Measurements from ENCODE around the gene CDR2. TPM values are rescaled to one million over a fixed set of nuclear protein-coding genes. Genes with fewer than 3 reads are reported as not detected.

CDR2 gene
- total RNA-seq (10 to 100 TPM in 1 of 9 donors, 1 to 10 TPM in 8; 4.7 to 12.4 (median 6.0) TPM), polyA plus RNA-seq (1 to 10 TPM; 3.7 to 8.4 TPM)
- long read RNA-seq, donor 1, transcript CDR2-201 (5 exons, 2,702 nt), result major isoform, 7 of 11 reads
- long read RNA-seq, donor 1, partial matches to known transcripts, result 0 of 11 reads
- long read RNA-seq, donor 1, other reads (novel, unspliced or antisense), result 3 of 11 reads
- long read RNA-seq, donor 2, partial matches to known transcripts, result 0 of 6 reads
- long read RNA-seq, donor 2, other reads (novel, unspliced or antisense), result 6 of 6 reads
- long read RNA-seq, donor 3, transcript CDR2-201 (5 exons, 2,702 nt), result major isoform, 10 of 13 reads
- long read RNA-seq, donor 3, partial matches to known transcripts, result 0 of 13 reads
- long read RNA-seq, donor 3, other reads (novel, unspliced or antisense), result 3 of 13 reads

DNA sequence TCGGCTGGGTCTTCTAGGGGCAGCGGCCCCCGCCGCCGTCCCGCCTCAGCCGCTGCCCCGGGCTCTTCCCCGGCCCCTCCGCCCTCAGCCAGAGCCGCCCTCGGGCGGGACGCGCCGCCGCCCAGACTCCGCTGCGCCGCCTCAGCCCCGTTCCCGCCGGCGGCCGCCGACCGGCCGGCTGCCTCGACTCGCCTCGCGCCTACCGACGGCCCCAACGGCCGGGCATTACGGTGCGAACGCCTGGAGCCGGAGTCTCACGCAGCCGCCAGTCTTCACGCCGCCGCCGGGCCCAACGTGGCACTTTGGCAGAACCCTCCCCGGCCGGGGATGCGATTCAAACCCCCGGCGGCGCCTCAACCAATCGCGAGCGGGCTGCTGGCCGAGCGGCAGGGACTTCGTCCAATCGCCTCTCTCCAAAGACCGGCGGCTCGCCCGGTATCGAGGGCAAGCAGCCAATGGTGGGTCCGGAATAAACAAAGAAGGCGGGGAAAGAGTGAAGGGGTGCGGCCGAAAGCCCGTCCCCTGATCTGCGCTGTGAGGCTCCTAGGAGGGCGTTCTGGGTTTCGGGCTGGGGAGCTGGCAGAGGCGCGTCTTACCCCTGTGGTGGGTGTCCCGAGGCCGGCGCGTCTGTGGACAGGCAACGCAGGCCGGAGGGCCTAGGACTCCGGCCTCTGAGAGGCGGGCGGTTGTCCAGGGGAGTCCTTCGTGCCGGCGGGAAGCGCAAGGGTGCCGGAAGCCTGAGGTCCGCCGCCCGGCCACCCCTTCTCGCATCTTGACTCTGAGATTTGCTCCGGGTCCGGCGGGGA lies at the start of gene CDR2:
TSS of gene CDR2 (minus strand) at position 309 of the 806 bp plus-strand sequence. CDS start 310 bp downstream, outside the sequence.
- peak; percentile 72 to 93 for TF ChIP-seq POLR2A (IDR thresholded peaks at IDR 0.05)
- TF ChIP-seq, protein P1, sequence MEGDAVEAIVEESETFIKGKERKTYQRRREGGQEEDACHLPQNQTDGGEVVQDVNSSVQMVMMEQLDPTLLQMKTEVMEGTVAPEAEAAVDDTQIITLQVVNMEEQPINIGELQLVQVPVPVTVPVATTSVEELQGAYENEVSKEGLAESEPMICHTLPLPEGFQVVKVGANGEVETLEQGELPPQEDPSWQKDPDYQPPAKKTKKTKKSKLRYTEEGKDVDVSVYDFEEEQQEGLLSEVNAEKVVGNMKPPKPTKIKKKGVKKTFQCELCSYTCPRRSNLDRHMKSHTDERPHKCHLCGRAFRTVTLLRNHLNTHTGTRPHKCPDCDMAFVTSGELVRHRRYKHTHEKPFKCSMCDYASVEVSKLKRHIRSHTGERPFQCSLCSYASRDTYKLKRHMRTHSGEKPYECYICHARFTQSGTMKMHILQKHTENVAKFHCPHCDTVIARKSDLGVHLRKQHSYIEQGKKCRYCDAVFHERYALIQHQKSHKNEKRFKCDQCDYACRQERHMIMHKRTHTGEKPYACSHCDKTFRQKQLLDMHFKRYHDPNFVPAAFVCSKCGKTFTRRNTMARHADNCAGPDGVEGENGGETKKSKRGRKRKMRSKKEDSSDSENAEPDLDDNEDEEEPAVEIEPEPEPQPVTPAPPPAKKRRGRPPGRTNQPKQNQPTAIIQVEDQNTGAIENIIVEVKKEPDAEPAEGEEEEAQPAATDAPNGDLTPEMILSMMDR (IDR thresholded peaks at IDR 0.05), result no peak
- WGBS, 4 donors, result 0% methylated on average over 37 to 96 of the region's 96 CpGs
- ATAC-seq (peak; percentile 97 to 98 (median 98)), DNase-seq (peak; percentile 99)
- Histone ChIP-seq H3K27ac (peak within 1 kb of the TSS; percentile 56 to 91 (median 80)), H3K9me3 (no peaks in the 10 kb centered on the region), H3K4me3 (peak within 1 kb of the TSS; percentile 64 to 99 (median 90)), H3K27me3 (no peaks in the 10 kb centered on the region), H3K36me3 (peaks cover 0 to 4% (median 0%) of the 10 kb centered on the region in 9 donors), H3K4me1 (peaks cover 0 to 50% (median 23%) of the 10 kb centered on the region in 12 donors)
- intact Hi-C loops (cut with DNase I), result loop anchor here in 6 of 10 donors (5.0 to 10.0 kb wide), 5 partner anchors 50 to 182 kb away; no protein-coding TSS in a partner anchor

GRCh38 chr16:22423716-22424115 lies 49.3 kb upstream of the CDR2 start:
- intact Hi-C loops (cut with DNase I), result loop anchor here in 5 of 10 donors (10.0 kb wide), 1 partner anchor 49 kb away; the partner anchor contains the start of gene CDR2 (in 5 of the 5)
- peaks cover 0 to 18% (median 2%) of the 10 kb centered on the region in 12 donors for H3K4me1 ChIP-seq
- TF ChIP-seq POLR2A (IDR thresholded peaks at IDR 0.05), result no peak
- TF ChIP-seq, protein P1 (IDR thresholded peaks at IDR 0.05), result no peak
- no peaks in the 10 kb centered on the region for H3K9me3 ChIP-seq
- peaks cover 0 to 77% (median 39%) of the 10 kb centered on the region in 9 donors for H3K36me3 ChIP-seq
- no peak overlapping the region for H3K4me3 ChIP-seq
- WGBS, 4 donors, result 89 to 98% (median 97%) methylated on average over 12 of the region's 12 CpGs
- peak overlapping the region in 3 of 12 donors; percentile 77 to 79 (median 78) for H3K27ac ChIP-seq
- DNase-seq, result no peak
- ATAC-seq, result no peak
- H3K27me3 ChIP-seq, result no peaks in the 10 kb centered on the region

DNA sequence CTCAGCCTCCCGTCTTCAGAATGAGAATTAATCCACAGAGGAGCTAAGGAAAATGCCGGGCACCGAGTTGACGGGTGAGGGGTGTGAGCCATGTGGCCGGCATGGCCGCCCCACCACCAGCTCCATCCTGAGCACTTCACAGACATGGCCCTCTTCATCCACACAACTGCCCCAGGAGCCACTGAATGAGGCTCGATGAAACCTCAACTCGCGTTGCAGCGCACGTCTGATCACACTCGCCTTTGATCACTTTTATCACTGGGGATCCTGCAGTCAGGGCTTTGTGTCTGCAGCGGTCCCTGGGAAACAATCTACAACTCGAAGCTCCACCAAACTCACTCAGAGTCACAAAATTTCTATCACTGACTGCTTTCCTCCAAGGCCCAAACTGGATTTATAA lies 46.7 kb upstream of the CDR2 start:
- H3K27ac ChIP-seq, result no peak overlapping the region
- peaks cover 0 to 18% (median 2%) of the 10 kb centered on the region in 12 donors for H3K4me1 ChIP-seq
- no peak overlapping the region for H3K4me3 ChIP-seq
- H3K9me3 ChIP-seq, result no peaks in the 10 kb centered on the region
- intact Hi-C loops (cut with DNase I), result loop anchor here in 5 of 10 donors (10.0 kb wide), 1 partner anchor 46 kb away; the partner anchor contains the start of gene CDR2 (in 5 of the 5)
- 95 to 98% (median 96%) methylated on average over 14 of the region's 14 CpGs for WGBS, 4 donors
- ATAC-seq (no peak), DNase-seq (no peak)
- H3K36me3 ChIP-seq, result peaks cover 0 to 60% (median 24%) of the 10 kb centered on the region in 9 donors
- no peaks in the 10 kb centered on the region for H3K27me3 ChIP-seq
- TF ChIP-seq POLR2A (IDR thresholded peaks at IDR 0.05), result no peak
- TF ChIP-seq, protein P1 (IDR thresholded peaks at IDR 0.05), result no peak

All from heart left ventricle (tissue), 16 donors.